DMS153 (cell line): ENCODE measurements around the gene RBMY1E.
"Not testable (repeated sequence)": the region's sequence is repeated elsewhere in the genome, so short reads cannot be mapped to it uniquely, and the experiment has no call there.

Experiments
- DNase-seq: peaks from one replicate; lab custom pipeline; 2025; lab: John Stamatoyannopoulos, UW

The RBMY1E gene

DNA sequence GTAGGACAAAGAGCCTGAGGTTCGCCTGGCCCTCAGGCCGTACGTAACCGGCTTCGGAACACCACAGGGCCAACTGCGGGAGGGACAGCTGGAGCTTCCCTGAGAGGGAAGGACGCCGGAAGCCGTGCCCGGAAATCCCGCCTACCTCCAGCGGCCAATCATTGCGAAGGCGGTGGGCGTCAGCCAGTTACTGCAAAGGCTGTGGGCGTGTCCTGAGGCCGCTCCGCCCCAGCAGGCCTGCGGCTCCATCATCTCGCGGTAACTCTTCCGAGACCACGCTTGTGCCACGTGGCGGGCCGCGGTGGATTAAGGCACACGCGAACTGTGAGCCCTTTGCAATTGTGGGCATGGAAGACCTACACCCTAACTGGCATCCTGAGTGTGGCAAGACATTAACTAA lies at the start of gene RBMY1E:
Gene RBMY1E, minus strand, starts transcription at position 101 of the 400 bp plus-strand sequence. CDS start 1,978 bp downstream, outside the sequence.
- not testable (repeated sequence) for DNase-seq

GRCh38 chrY:21894426-21894825 lies 23.4 kb downstream of the RBMY1E start, which contains the start of gene RBMY1D:
TSS of gene RBMY1D (minus strand) at chrY:21894526. CDS start at chrY:21892513, 2,013 bp downstream.
- DNase-seq: not testable (repeated sequence)

DNA sequence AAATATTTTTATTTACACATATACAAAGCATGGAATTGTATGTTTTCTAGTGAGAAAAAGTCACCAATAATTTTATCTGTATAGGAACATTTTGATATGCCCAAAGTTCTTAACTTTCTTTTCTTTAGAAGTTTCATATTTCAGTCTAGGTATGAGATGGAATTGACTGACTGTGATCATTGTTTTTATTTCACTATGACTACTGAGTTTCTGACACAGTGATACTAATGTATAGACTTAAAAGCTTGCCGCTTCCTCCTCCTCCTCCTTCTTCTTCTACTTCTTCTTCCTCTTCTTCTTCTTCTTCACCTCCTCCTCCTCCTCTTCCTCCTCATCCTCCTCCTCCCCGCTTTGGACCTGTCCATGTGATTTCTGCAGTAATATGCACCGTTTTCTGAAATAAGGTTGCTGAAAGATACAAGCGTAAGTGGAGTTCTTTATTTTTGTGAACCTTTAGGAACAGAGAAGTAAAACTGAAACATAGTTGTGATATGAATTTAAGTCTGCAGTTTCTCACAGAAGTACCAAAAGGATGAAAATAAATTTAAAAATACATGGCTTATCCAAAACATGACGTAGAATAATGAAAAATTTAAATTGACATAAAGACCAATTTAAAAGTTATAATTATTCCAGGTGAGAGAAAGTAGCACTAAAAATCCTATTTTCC lies 48.3 kb downstream of the RBMY1E start:
- not testable (repeated sequence) for DNase-seq
